BLaER1 treated with 17β-estradiol and CSF1 and Interleukin-3, amounts not matched to agents 10 nM and 100 nM (cell line): ENCODE results near the gene ADAM12.
"Not testable (repeated sequence)": the region's sequence is repeated elsewhere in the genome, so short reads cannot be mapped to it uniquely, and the experiment has no call there.

ENCODE experiments used
- H3K27ac ChIP-seq, 11 experiments: shearing (Covaris generic); formaldehyde crosslinking; 2 replicates each; pipeline ENCODE4 v1.8.1; 2022
- H3K27me3 ChIP-seq, 11 experiments: shearing (Covaris generic); formaldehyde crosslinking; 2 replicates each; pipeline ENCODE4 v1.8.1; 2022
- H3K36me3 ChIP-seq, 11 experiments: shearing (Covaris generic); formaldehyde crosslinking; 2 replicates each; pipeline ENCODE4 v1.8.1; 2022
- H3K4me1 ChIP-seq, 10 experiments: shearing (Covaris generic); formaldehyde crosslinking; 2 replicates each; pipeline ENCODE4 v1.8.1; 2022
- H3K4me2 ChIP-seq, 11 experiments: shearing (Covaris generic); formaldehyde crosslinking; 2 replicates each; pipeline ENCODE4 v1.8.1; 2022
- H3K4me3 ChIP-seq, 10 experiments: shearing (Covaris generic); formaldehyde crosslinking; 2 replicates each; pipeline ENCODE4 v1.8.1; 2022
- H3K9ac ChIP-seq, 11 experiments: shearing (Covaris generic); formaldehyde crosslinking; 2 replicates each; pipeline ENCODE4 v1.8.1; 2022
- H3K9me3 ChIP-seq, 11 experiments: shearing (Covaris generic); formaldehyde crosslinking; replicated peaks in 1 of 11; 2 replicates each; pipeline ENCODE4 v1.8.1; 2022
- H4K20me1 ChIP-seq, 11 experiments: shearing (Covaris generic); formaldehyde crosslinking; 2 replicates each; pipeline ENCODE4 v1.8.1; 2022
- Cebpa-rat ChIP-seq, 11 experiments: shearing (Covaris generic); IDR thresholded peaks; 2 replicates each; pipeline ENCODE4 v1.8.1; 2022

ADAM12 gene

GRCh38 chr10:126251778-126252407 is 136.4 kb downstream of the ADAM12 start:
- Histone ChIP-seq H4K20me1 (no peaks in the 10 kb centered on the region), H3K9me3 (peaks cover 0 to 11% (median 8%) of the 10 kb centered on the region in 11 experiments; a peak in 9 of 22 replicates), H3K4me1 (no peaks in the 10 kb centered on the region), H3K9ac (no peak overlapping the region), H3K36me3 (no peaks in the 10 kb centered on the region), H3K4me3 (no peak overlapping the region), H3K27ac (no peak overlapping the region), H3K27me3 (no peaks in the 10 kb centered on the region), H3K4me2 (no peak overlapping the region)
- no peak for TF ChIP-seq Cebpa-rat (IDR thresholded peaks at IDR 0.05)

GRCh38 chr10:126250527-126251310 is 137.6 kb downstream of the ADAM12 start:
- Histone ChIP-seq H3K4me3 (no peak overlapping the region), H3K4me2 (no peak overlapping the region), H3K9me3 (peaks cover 0 to 11% (median 8%) of the 10 kb centered on the region in 11 experiments; a peak in 9 of 22 replicates), H3K36me3 (no peaks in the 10 kb centered on the region), H3K27ac (no peak overlapping the region), H4K20me1 (no peaks in the 10 kb centered on the region), H3K4me1 (no peaks in the 10 kb centered on the region), H3K9ac (no peak overlapping the region), H3K27me3 (no peaks in the 10 kb centered on the region)
- no peak for TF ChIP-seq Cebpa-rat (IDR thresholded peaks at IDR 0.05)

DNA sequence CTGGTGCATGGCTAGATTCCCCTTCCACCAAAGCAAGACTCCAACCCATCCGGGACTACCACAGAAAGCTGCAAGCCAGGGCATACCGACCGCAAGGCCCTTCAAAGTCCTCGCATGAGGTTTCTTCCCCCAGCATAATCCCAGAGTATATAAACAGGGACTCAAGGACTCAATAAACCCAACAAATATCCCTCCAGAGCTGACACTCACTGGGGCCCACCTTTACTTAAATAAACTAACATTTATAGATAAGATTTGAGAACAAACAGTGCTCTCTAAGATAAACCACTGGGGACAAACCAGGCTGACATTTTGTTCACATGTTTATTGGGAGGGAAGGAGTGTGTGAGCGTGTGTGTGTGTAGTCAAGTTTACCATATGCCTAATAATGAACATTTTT is 138.2 kb downstream of the ADAM12 start:
- Histone ChIP-seq H3K27me3 (no peaks in the 10 kb centered on the region), H3K4me3 (no peak overlapping the region), H3K4me1 (no peaks in the 10 kb centered on the region), H3K9me3 (peaks cover 0 to 11% (median 8%) of the 10 kb centered on the region in 11 experiments; a peak in 9 of 22 replicates), H3K27ac (no peak overlapping the region), H3K9ac (no peak overlapping the region), H3K4me2 (no peak overlapping the region), H3K36me3 (no peaks in the 10 kb centered on the region), H4K20me1 (no peaks in the 10 kb centered on the region)
- TF ChIP-seq Cebpa-rat (IDR thresholded peaks at IDR 0.05), result no peak

DNA sequence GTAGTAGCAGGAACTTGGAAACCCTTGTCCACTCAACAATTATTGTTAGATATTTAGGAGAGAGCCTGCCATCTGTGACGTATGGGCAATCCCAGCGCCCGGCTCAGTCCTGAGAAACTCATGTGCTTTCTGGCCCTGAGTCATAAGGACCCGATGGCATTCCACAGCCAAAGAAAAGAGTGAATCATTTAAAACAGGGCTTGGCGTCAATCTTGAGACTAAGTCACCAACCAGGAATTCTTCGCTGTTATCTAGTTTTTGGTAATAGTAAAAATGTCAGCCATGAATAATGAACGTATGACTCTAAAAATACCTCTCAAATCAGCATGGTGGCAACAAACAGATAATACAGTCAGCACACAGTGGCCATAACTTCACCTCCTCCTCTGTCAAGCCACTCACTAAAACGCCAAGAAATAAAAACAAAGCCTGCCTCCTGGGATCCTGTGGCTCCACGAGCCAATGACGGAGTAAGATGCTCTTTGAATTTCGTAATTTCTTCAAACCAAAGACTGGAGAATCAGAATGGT is 140.8 kb downstream of the ADAM12 start:
- Histone ChIP-seq H4K20me1 (no peaks in the 10 kb centered on the region), H3K9ac (no peak overlapping the region), H3K9me3 (peaks cover 0 to 11% (median 8%) of the 10 kb centered on the region in 11 experiments; a peak in 9 of 22 replicates), H3K4me3 (no peak overlapping the region), H3K27ac (no peak overlapping the region), H3K36me3 (no peaks in the 10 kb centered on the region), H3K27me3 (no peaks in the 10 kb centered on the region), H3K4me2 (no peak overlapping the region), H3K4me1 (no peaks in the 10 kb centered on the region)
- TF ChIP-seq Cebpa-rat (IDR thresholded peaks at IDR 0.05), result no peak

DNA sequence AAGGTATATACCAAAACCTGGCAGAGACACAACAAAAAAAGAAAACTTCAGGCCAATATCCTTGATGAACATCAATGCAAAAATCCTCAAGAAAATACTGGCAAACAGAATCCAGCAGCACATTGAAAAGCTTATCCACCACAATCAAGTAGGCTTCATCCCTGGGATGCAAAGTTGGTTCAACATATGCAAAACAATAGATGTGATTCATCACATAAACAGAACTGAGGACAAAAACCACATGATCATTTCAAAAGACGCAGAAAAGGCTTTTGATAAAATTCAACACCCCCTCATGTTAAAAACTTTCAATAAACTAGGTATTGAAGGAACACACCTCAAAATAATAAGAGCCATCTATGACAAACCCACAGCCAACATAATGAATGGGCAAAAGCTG is 141.9 kb downstream of the ADAM12 start:
- not testable (repeated sequence) for H3K27ac ChIP-seq, H4K20me1 ChIP-seq, H3K4me1 ChIP-seq, H3K27me3 ChIP-seq, H3K36me3 ChIP-seq, H3K4me3 ChIP-seq, H3K9me3 ChIP-seq, H3K9ac ChIP-seq, H3K4me2 ChIP-seq

DNA sequence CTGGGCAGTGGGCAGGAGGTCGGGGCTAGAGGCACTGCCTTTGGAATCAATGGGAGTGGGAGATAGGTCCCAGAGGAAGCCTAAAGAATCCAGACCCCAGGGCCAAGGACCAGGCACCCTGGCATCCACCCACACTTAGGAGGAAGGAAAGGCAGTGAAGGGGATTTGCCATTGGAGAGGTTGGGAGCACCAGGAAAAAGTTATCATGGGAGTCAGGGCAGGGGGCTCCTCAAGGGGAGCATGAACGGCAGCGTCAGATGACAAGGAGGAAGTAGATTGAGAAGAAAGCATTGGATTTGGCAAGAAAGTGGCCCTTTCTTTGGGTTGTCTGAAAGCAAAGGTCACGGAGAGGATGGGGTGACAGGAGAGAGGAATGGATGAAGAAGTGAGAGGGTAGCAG is 142.8 kb downstream of the ADAM12 start:
- no peaks in the 10 kb centered on the region for H4K20me1 ChIP-seq
- no peak for TF ChIP-seq Cebpa-rat (IDR thresholded peaks at IDR 0.05)
- no peak overlapping the region for H3K27ac ChIP-seq
- no peak overlapping the region for H3K4me3 ChIP-seq
- H3K4me1 ChIP-seq, result no peaks in the 10 kb centered on the region
- no peak overlapping the region for H3K9ac ChIP-seq
- H3K9me3 ChIP-seq, result no peaks in the 10 kb centered on the region
- no peak overlapping the region for H3K4me2 ChIP-seq
- no peaks in the 10 kb centered on the region for H3K27me3 ChIP-seq
- H3K36me3 ChIP-seq, result no peaks in the 10 kb centered on the region

- no peak overlapping the region for H3K27ac ChIP-seq
- no peak for TF ChIP-seq Cebpa-rat (IDR thresholded peaks at IDR 0.05)
- H3K27me3 ChIP-seq, result no peaks in the 10 kb centered on the region
Measured at GRCh38 chr10:126243971-126244370, 144.3 kb downstream of the ADAM12 start.

DNA sequence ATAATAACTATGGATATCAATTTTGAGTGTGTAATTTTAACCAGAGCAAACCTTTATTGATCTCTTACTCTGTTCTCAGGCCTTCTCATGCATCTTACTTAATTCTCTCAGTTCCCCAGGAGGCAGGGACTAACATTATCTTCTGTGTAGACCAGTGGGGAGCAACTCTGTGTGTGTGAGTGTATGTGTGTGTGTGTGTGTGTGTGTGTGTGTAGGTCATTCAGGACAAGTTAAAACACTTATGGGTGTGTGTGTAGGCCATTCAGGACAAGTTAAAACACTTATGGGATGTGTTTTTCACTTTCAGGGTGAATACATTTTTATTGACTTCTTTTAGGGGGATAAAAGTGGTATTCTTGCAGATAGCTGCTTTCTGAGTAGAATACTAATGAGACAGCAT is 145.0 kb downstream of the ADAM12 start:
- Histone ChIP-seq H3K9me3 (no peaks in the 10 kb centered on the region), H3K27me3 (no peaks in the 10 kb centered on the region), H3K9ac (no peak overlapping the region), H4K20me1 (no peaks in the 10 kb centered on the region), H3K4me2 (no peak overlapping the region), H3K4me3 (no peak overlapping the region), H3K27ac (no peak overlapping the region), H3K4me1 (no peaks in the 10 kb centered on the region), H3K36me3 (no peaks in the 10 kb centered on the region)
- no peak for TF ChIP-seq Cebpa-rat (IDR thresholded peaks at IDR 0.05)

More at GRCh38 chr10:126243971-126244370, 144.3 kb downstream of the ADAM12 start:
- Histone ChIP-seq H3K4me1 (no peaks in the 10 kb centered on the region), H3K9ac (no peak overlapping the region), H4K20me1 (no peaks in the 10 kb centered on the region), H3K36me3 (no peaks in the 10 kb centered on the region), H3K9me3 (no peaks in the 10 kb centered on the region), H3K4me2 (no peak overlapping the region), H3K4me3 (no peak overlapping the region)

DNA sequence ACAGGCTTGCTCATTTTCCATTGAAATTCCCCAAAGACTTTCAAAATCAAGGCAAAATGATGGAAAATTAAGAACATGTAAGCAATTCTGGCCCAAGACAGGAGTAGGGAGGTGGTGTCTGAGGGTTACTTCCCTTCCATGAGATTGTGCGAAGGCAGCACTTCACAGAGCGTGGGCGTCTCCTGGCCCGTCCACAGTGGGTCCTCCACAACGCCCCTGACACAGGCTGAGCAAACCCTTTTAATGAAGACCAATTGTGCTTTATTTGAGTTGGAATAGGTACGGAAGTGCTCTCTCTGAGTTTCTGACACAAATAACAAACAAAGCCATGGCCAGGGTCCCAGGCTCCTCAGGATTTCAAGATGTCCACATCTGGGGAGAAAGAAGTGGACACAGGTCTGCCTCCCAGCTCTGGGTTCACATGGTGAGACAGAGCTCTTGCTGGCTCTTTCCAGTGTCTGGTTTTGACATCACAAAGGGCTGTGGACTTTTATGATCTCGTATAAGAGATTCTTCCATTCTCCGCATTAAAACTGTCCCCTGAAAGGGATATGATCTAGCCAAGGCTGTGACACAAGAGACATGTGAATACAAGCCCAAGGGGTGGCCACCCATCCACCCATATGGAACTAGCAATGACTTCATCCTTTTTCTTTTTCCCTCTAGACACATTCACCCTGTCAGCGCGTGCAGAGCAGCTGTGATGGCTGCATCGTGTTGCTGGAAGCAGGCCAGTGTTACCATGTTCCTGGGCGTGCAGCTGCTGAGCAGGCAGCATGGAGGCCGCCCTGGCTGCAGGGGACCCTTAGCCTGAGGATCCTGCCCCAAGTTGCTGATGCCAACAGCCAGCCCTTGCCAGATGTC is 145.6 kb downstream of the ADAM12 start:
- no peak for TF ChIP-seq Cebpa-rat (IDR thresholded peaks at IDR 0.05)
- H3K27ac ChIP-seq, result no peak overlapping the region
- H3K9me3 ChIP-seq, result no peaks in the 10 kb centered on the region
- no peaks in the 10 kb centered on the region for H3K27me3 ChIP-seq
- H3K4me1 ChIP-seq, result no peaks in the 10 kb centered on the region
- no peak overlapping the region for H3K9ac ChIP-seq
- H3K4me3 ChIP-seq, result no peak overlapping the region
- H4K20me1 ChIP-seq, result no peaks in the 10 kb centered on the region
- no peaks in the 10 kb centered on the region for H3K36me3 ChIP-seq
- no peak overlapping the region for H3K4me2 ChIP-seq
